Measurements from ENCODE around the gene FRMD4B.
A peak's percentile ranks its signal among the peaks of the same experiment; 100 is the strongest.

Gene FRMD4B

DNA sequence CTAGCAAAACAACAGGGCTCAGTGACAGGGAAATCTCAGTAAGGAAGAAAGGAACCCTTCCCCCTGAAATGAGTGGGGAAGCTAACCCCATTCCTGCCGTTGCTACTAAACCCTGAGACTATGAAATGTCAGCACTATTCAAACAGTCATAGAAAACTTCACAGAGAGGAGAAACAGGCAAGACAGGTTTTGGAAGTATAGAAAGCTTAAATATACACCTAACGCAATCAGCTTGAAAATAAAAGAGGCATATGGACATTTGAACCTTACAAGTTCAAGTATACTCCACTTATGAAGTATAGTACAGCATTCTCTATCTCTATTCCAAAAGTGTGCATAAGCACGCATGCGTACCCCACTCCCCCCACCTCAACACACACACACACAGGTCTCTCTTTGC lies 17.6 kb upstream of the FRMD4B start:
- DNase-seq: no peak

DNA sequence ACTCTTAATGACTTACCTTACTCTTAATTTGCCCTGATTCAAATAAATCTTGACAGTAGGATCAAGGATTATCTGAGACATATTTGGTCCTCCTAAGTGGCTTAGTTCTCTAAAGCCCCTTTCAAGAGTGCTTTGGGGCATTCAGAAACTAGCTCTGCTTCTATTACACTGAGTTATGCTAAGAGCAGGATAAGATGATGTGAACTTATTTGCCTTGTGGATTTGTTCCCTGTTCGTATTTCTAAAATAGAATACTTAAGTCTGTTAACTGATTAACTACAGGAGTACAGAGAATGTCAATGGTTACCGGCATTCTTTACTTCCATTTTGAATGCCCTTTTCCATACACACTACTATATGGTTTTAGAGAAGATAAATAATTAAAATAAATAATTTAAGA lies 14.8 kb upstream of the FRMD4B start:
- no peak for DNase-seq

DNA sequence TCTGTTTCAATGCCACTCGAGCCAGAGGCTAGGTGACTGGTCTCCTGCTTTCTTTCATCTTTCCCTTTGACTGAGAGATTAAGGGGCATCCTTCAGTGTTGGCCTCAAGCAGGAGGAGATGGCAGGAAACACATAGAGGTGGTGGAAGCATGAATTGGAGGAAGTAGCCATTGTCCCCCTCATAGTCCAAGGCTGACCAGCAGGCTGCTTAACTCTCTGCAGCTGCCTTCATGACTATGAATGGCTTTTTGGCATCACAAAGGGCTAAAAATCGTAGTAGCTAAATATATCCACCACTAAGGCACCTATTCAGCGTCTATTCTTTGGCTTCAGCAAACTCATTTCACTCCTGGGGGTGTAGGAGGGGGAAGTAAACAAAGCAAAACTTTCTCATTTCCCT lies 7.0 kb upstream of the FRMD4B start:
- no peak for DNase-seq

DNA sequence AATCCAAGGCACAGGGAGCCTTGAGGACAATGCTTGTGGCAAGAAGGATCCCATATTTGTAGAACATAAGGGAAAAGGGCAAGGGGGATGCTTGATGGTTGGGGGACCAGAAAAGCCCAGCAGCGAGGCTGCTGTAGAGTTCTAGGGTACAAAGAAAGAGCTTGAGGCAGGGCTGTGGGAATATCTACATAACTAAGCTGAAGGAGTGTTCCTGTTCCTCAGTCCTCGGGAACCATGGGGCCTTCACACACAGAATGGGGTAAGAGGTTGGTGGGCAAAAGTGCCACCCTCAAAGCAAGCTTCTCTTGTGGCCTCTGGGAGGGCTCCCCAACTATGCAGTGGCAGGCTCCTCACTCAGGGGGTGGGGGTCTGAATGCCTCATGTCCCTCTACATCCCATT lies 6.5 kb upstream of the FRMD4B start:
- DNase-seq: no peak

DNA sequence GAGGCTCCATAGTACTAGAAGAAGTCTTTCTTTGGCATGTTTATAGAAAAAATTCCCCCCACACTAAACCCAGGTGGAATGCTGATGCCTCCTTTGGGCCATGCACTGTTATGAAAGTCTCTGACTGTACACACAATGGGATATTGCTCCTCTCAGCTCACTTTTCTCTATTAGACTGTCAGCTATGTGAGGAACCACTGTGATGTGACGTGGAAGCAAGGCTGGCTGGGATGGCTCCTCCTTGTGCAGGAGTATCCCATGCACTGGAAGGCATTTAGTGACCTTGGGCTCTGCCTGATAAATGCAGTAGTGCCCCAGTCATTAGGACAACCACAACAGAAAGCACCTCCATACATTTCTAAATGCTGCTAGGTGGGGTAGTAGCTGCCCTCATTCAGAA lies 5.7 kb upstream of the FRMD4B start:
- no peak for DNase-seq

DNA sequence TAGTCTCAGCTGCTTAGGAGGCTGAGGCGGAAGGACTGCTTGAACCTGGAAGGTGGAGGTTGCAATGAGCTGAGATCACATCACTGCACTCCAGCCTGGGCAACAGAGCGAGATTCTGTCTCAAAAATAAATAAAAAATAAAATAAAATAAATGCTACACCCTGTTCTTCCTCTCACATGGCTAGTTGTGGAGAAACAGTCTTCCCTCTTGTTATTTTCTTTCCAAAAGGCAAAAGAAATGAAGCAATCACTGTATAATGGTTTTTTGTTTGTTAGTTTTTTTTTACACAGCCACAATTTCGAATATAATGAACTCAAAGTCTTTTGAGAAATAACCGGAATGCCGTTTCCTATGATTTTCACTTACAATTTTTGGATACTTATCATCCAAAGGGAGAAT lies 4.9 kb upstream of the FRMD4B start:
- no peak for DNase-seq

DNA sequence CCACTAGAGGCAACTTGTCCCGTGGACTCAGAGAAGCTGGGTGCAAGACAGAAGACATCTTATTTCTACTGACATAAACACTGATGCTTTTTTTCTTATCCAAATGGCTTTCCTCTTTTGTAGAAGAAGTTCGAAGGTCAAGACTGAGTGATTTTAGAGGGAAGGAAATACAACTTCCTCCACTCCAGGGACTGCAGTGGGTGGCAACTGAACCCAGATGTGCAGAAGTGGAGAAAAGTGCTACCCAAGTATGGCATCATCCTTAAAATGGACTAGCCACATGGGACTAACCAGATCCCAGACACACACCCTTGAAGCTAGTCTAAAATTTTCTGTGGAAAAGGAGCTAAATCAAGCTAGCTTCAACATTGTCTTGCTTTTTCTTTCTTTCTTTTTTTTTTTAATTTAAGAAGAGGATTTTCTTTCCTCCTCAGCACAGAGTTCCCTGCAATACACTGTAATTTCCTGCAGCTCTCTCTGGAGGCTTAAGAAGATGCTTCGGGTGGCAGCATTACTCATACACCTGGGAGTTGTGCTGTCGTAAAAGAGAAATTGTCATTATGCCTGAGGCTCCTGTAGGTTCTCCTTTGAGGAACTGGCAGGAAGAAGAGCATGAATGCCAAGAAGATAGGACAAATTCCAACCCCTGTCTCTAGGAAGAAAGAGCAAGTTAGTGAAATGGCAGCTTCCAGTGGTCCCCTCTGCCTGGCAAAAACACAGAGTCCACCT lies 3.8 kb upstream of the FRMD4B start:
- DNase-seq: peak; percentile 16

DNA sequence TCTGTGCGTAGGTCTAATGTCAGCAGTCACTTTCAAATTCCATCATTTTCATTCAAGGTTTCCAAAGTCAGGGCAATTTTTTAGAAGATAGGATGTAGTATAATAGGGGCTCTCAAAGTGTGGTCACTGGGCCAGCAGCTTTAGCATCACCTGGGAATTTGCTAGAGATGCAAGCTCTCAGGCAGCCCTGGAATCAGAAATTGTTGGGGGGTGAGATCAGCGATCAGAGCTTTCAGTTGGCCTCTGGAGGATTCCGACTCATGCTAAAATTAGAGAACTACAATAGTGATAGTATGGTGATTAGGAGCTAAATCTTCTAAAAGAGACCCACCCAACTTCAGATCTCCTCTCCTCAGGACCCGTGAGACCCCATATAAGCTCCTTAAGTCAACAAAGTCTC lies 2.4 kb upstream of the FRMD4B start:
- peak; percentile 15 for DNase-seq

DNA sequence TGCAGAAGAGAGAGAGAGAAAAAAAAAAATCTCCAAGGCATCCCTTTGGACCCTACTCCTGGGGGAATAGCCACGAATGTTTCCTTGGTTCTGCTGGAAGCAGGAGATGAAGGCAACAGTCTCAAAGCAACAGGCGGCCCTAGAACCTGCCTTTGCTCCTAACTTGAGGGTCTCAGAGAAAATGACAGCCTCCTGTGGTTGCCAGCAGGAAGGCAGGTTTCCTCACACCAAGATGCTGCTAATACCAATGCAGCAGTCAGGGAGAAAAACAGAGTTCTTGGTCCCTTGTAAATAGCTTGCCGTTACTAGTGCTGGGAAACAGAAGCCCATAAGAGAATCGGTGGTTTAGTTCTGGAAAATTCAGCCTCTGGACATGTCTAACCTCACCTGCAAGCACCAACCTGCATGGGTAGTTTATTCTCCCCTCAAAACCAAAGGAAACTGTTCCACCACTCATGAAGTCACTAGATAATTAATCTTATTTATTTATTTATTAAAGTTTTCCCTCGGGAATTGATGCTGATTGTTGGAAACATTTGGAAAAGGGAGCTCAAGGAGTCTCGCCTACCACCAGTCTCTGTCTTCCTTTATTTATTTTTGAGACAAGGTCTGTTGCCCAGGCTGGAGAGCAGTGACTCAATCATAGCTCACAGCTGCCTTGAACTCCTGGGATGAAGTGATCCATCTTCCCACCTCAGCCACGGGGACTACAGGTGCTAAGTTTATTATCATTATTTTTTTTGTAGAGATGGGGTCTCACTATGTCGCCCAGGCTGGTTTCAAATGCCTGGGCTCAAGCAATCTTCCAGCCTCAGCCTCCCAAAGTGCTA lies 883 bp upstream of the FRMD4B start:
- no peak for DNase-seq

DNA sequence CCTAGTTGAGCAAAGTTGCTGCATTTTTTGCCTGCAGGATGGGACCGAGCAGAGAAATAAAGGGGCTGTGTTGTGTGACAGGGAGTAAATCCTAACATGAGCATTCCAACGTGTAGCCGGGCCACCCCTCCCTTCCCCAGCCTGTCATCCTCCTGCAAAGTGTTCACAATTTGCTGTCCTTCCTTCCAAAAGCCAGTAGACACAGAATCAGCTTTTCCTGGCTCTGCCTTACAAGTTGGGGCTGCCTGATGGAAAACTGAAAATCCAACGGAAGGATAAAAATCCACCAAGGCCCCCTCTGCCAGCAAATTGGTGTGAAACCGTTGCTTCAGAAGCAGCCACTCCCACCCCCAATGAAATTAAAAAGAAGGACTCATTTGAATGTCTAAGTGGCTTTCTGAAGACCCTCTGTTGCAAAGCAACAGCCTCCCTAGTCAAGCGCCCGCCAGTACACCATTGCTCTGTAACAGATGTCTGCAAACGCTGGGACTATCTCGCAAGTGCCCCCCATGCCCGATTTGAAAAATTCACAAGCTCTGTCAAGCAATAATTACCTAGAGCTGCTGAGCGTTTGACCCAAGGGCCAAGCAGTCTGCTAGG lies 665 bp downstream of the FRMD4B start:
- DNase-seq: no peak

DNA sequence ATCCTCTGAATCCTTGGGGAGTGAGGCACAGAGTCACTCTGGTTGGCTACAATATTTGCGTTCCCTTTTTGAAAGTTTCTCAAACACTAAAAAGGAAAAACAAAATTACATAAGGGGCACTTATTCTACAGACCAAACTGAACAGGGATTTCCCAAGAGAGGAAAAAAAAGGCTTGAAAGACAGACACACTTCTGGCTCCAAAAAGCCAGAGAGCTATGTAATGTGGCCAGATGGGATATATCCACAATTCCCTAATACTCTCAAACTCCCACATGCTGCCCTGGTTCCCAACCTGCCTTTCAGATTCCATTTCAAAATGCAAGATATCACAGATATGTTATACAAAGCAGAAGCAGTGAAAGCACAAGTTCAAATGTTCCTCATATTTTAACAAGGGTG lies 1.6 kb downstream of the FRMD4B start:
- no peak for DNase-seq

DNA sequence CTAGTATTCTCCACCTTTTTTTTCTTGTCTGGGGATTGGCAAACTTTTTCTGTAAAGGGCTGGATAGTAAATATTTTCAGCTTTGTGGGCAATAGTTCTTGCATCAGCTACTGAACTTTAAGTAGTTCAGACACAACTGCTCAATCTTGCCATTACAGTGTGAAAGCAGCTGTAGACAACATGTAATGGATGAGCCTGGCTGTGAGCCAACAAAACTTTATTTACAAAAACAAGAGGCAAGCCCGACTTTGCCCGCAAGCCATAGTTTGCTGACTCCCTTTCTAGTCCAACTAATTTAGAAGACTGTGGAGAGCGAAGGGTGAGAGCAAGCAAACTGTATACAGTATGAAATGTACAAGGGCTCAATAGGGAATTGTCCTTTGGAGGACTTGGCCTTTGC lies 6.2 kb downstream of the FRMD4B start:
- no peak for DNase-seq

DNA sequence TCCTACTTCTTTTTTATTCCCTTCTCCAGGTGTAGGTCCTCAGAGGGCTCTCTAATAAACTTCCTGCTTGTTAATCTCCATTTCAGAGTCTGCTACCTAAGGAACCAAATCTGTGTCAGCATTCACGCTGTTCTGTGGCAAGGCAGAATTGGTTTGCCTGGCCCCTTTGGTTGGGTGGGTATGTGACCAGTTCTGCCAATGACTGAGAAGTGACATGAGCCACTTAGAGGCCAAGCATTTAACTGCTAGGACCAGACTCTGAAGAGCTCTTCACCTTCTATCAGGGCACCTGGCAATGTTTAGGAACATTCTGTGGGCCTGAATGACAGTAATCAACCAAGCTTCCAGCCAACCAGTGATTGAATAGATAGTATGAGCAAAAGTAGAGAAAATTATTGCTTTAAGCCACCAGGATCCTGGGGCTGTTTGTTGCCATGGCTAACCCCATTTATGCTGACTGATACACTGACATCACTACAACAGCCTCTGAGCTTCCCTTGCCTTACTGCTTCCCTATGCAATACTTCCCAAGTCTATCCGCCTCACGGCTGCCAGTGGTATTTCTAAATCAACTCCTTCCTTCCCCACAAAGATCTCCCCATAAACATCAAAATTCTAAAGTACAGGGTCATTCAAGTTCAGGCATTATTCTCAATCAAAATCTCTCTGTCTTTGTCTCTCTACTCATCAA lies 7.6 kb downstream of the FRMD4B start:
- DNase-seq: no peak

DNA sequence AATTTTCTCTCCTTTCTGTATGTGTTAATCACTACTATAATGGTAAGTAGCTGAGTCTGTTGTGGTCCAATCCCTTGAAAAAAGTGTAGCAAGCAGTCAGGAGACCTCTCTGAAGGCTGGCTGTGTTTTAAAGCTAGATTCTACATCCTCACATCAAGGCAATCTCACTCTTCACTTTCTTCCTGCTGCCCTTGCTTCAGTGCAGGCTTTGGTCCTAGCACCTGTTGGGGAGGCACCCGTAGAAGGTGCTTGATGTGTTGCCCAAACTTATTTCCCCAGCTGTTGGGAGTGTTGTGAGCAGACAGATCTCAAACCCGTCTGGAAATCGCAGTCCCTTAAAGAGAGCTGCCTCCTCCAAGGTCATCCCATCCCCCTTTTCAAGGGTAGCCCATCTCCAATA lies 8.6 kb downstream of the FRMD4B start:
- no peak for DNase-seq

DNA sequence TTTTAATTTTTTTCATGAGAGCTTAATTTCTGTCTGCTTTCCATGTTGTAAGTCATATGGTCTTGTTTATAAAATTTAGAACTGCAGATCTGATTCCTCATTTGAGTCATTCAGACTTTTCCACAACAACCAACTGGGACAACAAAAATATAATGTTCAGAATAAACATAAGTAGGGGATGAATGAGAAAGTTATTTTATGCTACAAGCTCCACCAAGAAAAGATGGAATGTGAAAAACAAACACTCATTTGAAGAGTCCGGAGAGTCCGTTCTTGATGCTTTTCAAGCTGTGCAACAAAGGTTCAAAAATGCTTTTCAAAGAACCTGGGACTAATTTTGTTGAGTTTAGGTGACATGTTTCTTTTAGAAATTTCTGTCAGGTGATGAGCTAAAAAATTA lies 9.2 kb downstream of the FRMD4B start:
- DNase-seq: no peak

DNA sequence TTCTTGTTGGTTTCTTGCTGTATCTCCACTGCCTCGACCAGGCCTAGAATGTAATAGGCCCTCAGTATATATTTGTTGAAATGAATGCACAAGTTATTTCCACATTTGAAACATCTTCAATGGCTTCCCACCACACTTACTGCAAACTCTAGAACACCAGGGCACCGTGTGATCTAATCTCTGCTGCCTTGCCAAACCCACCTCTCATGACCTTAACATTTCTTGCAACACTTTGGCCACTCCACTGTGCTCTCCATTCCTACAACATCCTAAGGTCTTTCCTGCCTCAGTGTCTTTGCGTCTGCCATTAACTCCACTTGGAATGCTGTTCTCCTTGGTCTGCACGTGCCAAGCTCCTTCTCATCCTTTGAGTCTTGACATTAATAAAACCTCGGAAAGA lies 14.1 kb downstream of the FRMD4B start:
- DNase-seq: no peak

DNA sequence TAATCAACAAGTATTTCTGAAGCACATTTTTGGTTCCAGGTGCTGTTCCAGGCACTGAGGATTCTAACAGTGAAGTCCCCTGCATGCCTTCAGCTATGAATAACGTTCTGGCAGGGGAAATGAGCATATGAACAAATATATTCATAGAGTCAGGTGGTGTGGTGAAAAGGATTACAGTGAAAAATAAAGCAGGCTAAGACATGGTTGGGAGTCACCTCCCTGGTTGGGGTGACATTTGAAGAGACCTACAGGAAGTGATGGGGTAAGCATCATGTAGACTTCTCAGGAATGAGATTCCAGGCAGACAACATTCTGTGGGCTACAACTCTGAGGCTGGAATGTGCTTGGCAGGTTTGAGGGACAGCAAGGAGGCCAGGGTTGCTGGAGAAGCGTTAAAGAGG lies 15.0 kb downstream of the FRMD4B start:
- DNase-seq: no peak

DNA sequence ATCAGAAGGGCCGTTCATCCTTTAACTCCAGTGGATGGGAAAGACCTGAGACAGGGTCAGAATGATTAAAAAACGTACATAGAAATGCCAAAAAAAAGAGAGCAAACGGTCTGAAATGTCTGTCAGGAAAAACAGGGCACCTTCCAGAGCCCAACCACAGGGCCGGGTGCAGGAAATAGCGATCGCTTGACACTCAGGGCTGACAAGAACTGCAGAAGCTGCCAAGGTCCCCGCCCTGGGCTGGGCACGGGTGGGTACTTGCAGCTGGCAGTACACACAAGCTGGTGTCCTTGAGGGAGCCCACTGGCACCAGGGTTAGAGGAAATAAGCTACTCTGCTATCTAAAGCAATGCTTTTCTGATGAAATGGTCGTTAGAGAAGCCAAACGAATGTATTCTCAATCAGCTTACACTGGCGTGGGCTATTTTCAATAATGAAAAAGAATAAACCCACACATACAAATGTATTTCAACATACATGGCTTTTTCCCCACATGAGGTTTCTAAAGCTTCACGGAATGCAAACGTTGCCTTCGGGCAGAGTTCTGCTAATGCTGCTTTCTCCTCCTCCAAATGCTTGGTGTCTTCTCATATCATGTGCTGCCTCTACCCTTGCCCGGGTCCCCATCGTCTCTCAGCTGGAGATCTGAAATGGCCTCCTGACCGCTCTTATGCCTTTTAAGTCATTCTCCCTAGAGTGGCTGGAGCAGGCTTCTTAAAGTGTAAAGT lies 15.6 kb downstream of the FRMD4B start:
- no peak for DNase-seq

DNA sequence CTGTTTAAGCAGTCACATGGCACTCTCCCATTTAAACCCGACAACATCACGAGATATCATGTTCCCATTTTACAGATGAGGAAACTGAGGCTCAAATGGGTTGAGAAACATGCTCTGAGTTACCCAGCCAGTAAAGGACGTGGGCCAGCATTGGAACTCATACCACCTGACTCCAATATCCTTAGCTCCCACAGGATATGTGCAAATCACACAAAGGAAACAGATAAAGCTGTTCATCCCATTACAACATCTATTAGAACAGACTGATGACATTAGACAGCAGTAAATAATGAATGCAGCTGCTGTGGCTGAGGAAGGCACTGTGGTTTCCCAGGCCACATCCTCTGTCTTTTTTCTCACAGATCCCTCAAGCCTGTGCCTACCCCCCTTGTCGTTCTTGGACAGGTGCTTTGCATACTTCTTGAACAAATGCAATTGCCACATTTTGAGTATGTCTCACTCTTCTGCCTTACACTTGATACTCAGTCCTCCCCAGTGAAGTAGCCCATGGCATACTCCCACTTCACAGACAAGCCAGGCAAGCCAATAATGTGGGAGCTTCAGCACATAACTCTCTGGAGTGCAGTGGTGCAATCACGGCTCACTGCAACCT lies 17.7 kb downstream of the FRMD4B start:
- DNase-seq: no peak

DNA sequence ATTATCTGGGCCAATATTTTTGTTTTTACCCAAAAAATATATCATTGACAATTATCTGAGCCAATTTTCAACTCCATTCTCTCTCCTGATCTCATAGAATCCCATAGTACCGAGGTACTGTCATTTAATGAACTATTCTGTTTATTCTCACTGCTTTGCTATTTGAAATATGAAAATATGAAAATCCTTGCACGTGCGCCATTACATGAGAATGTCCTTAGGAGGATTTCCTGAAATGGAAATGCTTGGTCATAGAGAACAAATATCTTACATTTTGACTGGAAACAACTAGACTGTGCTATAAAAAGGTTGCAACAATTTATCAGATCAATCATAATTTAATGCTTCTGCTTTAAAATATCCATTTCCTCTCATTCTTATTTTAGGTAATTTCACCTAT lies 18.3 kb downstream of the FRMD4B start:
- no peak for DNase-seq

DNA sequence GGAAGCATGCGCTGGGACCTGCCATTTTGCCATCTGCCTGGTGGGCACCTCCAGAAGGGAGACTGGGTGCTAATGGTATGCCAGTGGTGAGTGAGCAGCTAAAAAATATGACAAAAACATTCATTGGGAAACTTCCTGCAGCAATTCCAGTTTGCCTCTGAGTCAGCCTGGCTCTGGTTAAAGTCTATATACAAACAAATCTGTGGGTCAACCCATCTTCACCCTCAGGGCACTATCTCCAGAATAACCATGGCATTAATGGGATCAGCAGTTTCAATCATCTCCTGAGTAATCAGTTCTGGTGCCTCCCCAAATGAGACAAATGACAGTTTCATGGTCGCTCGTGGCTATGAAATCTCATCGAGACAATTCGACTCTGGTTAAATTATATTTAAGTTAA lies 21.5 kb downstream of the FRMD4B start:
- DNase-seq: peak; percentile 62

DNA sequence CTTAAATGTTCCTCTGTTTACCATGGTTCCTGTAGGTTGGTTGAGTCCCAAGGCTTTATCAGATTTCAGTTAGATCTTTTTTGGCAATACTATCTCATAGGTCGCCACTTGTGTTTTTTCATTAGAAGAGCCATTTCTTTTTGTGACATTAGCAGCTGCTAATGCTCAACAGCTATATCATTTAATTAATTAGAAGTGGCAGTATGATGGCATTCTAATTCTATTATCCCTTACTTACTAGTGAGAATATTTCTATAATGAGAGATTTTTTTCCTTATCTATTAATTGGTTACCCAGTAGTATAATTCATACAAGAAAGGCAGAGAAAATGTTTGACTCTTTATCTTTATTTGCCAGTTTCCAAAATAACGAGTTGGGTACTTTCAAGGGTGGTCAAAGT lies 25.2 kb downstream of the FRMD4B start:
- DNase-seq: no peak
